Small intestine (tissue), 7 donors: ENCODE data around the gene RELN. TPM values are rescaled to one million over a fixed set of nuclear protein-coding genes. Genes with fewer than 3 reads are reported as not detected.

Experiments
- DNase-seq, 2 donors: peaks; one replicate each; pipeline versions ENCODE4 v3.0.0 to v3.0.0-alpha.2; 2013
- FAIRE-seq: peaks from 2 replicates; lab custom pipeline; 2012; peaks lifted over from hg19 to GRCh38; lab: Jason Lieb, UNC
- H3K27ac ChIP-seq, 3 donors: one replicate each; pipeline ENCODE4 v1.5.1; 2013; ENCODE audit warnings: low read length in 2 of 3, mild to moderate bottlenecking in 2 of 3, control low read depth in 1 of 3, inconsistent platforms in 1 of 3, low read depth in 1 of 3, moderate library complexity in 1 of 3
- H3K27me3 ChIP-seq, 3 donors: one replicate each; pipeline ENCODE4 v1.6.1; 2013; ENCODE audit warnings: low read length in 3 of 3, inconsistent platforms in 1 of 3; ENCODE audit not compliant: control insufficient read depth in 3 of 3, insufficient read depth in 3 of 3
- H3K36me3 ChIP-seq, 3 donors: one replicate each; pipeline ENCODE4 v1.6.1; 2013; ENCODE audit warnings: low read length in 3 of 3, inconsistent platforms in 1 of 3, low read depth in 1 of 3, mild to moderate bottlenecking in 1 of 3, moderate library complexity in 1 of 3; ENCODE audit not compliant: control insufficient read depth in 3 of 3, insufficient read depth in 2 of 3
- H3K4me1 ChIP-seq, 3 donors: one replicate each; pipeline ENCODE4 v1.6.1; 2013; ENCODE audit warnings: low read length in 2 of 3, inconsistent platforms in 1 of 3, low read depth in 1 of 3, mild to moderate bottlenecking in 1 of 3, moderate library complexity in 1 of 3; ENCODE audit not compliant: control insufficient read depth in 3 of 3, insufficient read depth in 2 of 3
- H3K4me3 ChIP-seq, 3 donors: one replicate each; pipeline ENCODE4 v1.5.1; 2013; ENCODE audit warnings: low read length in 3 of 3, control low read depth in 1 of 3, inconsistent platforms in 1 of 3, low read depth in 1 of 3, mild to moderate bottlenecking in 1 of 3, moderate library complexity in 1 of 3
- H3K9me3 ChIP-seq, 2 donors: one replicate each; pipeline ENCODE4 v1.6.1; 2013; ENCODE audit warnings: low read depth in 1 of 2, low read length in 1 of 2; ENCODE audit not compliant: control insufficient read depth in 2 of 2, insufficient read depth in 1 of 2
- WGBS, 3 donors: extraction: QIAGEN DNeasy Blood & Tissue Kit; methylation state at CpG; one replicate each; pipeline ENCODE4 v1.1.7; 2013; 5-methylcytosine and 5-hydroxymethylcytosine counted together
- polyA plus RNA-seq, 4 donors: library from polyadenylated mRNA; stranded (reverse) in 3 of 4; unstranded in 1 of 4; fragments of 200-250 nt in 3 of 4; fragments of 120-200 nt in 1 of 4; gene quantifications; one replicate each; pipeline versions ENCODE4 v1.2.1 to v1.2.3, GENCODE V29; 2013
- donor health status: healthy with polysubstance abuse.
- donor health status: control.
- donor health status: control.
- donor health status: Bipolar disorder and iron deficiency.
- donor health status: healthy.

RELN gene
- polyA plus RNA-seq, 4 donors: 3.4 to 8.1 TPM; not detected in 2

- Histone ChIP-seq H3K4me1 (no peaks in the 10 kb centered on the region), H3K27me3 (peaks cover 0 to 2% (median 0%) of the 10 kb centered on the region in 3 donors), H3K36me3 (no peaks in the 10 kb centered on the region), H3K27ac (no peak overlapping the region), H3K9me3 (no peaks in the 10 kb centered on the region), H3K4me3 (no peak overlapping the region)
- DNase-seq (no peak), FAIRE-seq (no peak)
- 80 to 87% (median 86%) methylated on average over 4 of the region's 4 CpGs for WGBS, 3 donors
Observed at GRCh38 chr7:103715376-103716120, 273.9 kb downstream of the RELN start.

GRCh38 chr7:103714376-103714927, 275.0 kb downstream of the RELN start:
- no peak overlapping the region for H3K27ac ChIP-seq
- H3K4me1 ChIP-seq: no peaks in the 10 kb centered on the region
- H3K27me3 ChIP-seq: peaks cover 0 to 2% (median 0%) of the 10 kb centered on the region in 3 donors
- DNase-seq (no peak), FAIRE-seq (no peak)
- H3K9me3 ChIP-seq: no peaks in the 10 kb centered on the region
- H3K4me3 ChIP-seq: no peak overlapping the region
- whole genome bisulfite sequencing, 3 donors: 81 to 87% (median 81%) methylated on average over 9 of the region's 9 CpGs
- no peaks in the 10 kb centered on the region for H3K36me3 ChIP-seq

GRCh38 chr7:103712991-103713778, 276.3 kb downstream of the RELN start:
- Histone ChIP-seq H3K27ac (no peak overlapping the region), H3K9me3 (no peaks in the 10 kb centered on the region), H3K27me3 (no peaks in the 10 kb centered on the region), H3K4me1 (no peaks in the 10 kb centered on the region), H3K4me3 (no peak overlapping the region), H3K36me3 (no peaks in the 10 kb centered on the region)
- FAIRE-seq (no peak), DNase-seq (no peak)
- WGBS, 3 donors: 68 to 80% (median 69%) methylated on average over 4 of the region's 4 CpGs

- H3K27me3 ChIP-seq: no peaks in the 10 kb centered on the region
- no peak overlapping the region for H3K27ac ChIP-seq
- FAIRE-seq: no peak
- no peak overlapping the region for H3K4me3 ChIP-seq
- 73 to 85% (median 83%) methylated on average over 4 of the region's 4 CpGs for WGBS, 3 donors
- H3K36me3 ChIP-seq: no peaks in the 10 kb centered on the region
- no peaks in the 10 kb centered on the region for H3K9me3 ChIP-seq
- H3K4me1 ChIP-seq: no peaks in the 10 kb centered on the region
- no peak for DNase-seq
Observed at GRCh38 chr7:103711413-103711812, 278.0 kb downstream of the RELN start.

GRCh38 chr7:103710247-103710646, 279.2 kb downstream of the RELN start:
- no peaks in the 10 kb centered on the region for H3K36me3 ChIP-seq
- WGBS, 3 donors: 42 to 64% (median 64%) methylated on average over 2 of the region's 2 CpGs
- H3K4me3 ChIP-seq: no peak overlapping the region
- H3K27ac ChIP-seq: no peak overlapping the region
- no peaks in the 10 kb centered on the region for H3K27me3 ChIP-seq
- H3K9me3 ChIP-seq: no peaks in the 10 kb centered on the region
- DNase-seq (no peak), FAIRE-seq (no peak)
- H3K4me1 ChIP-seq: no peaks in the 10 kb centered on the region

- FAIRE-seq (no peak), DNase-seq (no peak)
- H3K4me3 ChIP-seq: no peak overlapping the region
- H3K36me3 ChIP-seq: no peaks in the 10 kb centered on the region
- H3K9me3 ChIP-seq: no peaks in the 10 kb centered on the region
- 38 to 48% (median 44%) methylated on average over 1 of the region's 1 CpG for WGBS, 3 donors
- no peaks in the 10 kb centered on the region for H3K4me1 ChIP-seq
- peaks cover 0 to 7% (median 0%) of the 10 kb centered on the region in 3 donors for H3K27me3 ChIP-seq
- no peak overlapping the region for H3K27ac ChIP-seq
Observed at GRCh38 chr7:103706805-103707204, 282.7 kb downstream of the RELN start.

GRCh38 chr7:103705542-103705941, 283.9 kb downstream of the RELN start:
- FAIRE-seq (no peak), DNase-seq (no peak)
- Histone ChIP-seq H3K36me3 (no peaks in the 10 kb centered on the region), H3K4me1 (no peaks in the 10 kb centered on the region), H3K4me3 (no peak overlapping the region), H3K27ac (no peak overlapping the region), H3K27me3 (peaks cover 0 to 7% (median 0%) of the 10 kb centered on the region in 3 donors), H3K9me3 (no peaks in the 10 kb centered on the region)
- 59 to 80% (median 72%) methylated on average over 3 of the region's 3 CpGs for WGBS, 3 donors

- WGBS, 3 donors: 76 to 90% (median 88%) methylated on average over 1 of the region's 1 CpG
- DNase-seq: no peak
- Histone ChIP-seq H3K4me1 (no peaks in the 10 kb centered on the region), H3K36me3 (no peaks in the 10 kb centered on the region), H3K27me3 (peaks cover 0 to 7% (median 0%) of the 10 kb centered on the region in 3 donors), H3K9me3 (no peaks in the 10 kb centered on the region), H3K4me3 (no peak overlapping the region), H3K27ac (no peak overlapping the region)
- no peak for FAIRE-seq
Observed at GRCh38 chr7:103704701-103705100, 284.8 kb downstream of the RELN start.
